ENCODE data around the gene BDKRB2. TPM values are rescaled to one million over a fixed set of nuclear protein-coding genes. Genes with fewer than 3 reads are reported as not detected.

Gene BDKRB2
- total and polyA plus RNA-seq, 2 donors (not counting 1 experiment from before 2014, with no cell fraction given) = 24.0 to 91.5 TPM

DNA sequence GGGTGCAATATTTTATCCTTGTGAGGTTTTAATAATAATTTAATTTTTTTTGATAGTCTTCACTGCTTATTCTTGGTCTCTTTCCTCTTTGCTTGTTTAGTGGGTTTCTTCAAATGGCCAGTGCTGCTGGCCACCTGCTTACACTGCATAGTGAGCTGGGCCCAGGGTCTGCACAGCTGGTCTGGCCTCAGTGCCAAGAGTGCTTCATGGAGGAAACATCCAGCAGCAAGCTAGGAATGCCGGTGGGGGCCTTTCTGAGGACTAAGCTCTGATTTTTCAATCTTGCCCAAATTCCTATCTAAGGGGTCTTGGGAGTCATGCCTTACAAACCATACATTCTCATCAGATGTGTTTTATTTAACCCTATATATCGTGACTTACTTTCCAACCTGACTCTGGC is 13.3 kb upstream of the BDKRB2 start:
- TF ChIP-seq, protein P1, sequence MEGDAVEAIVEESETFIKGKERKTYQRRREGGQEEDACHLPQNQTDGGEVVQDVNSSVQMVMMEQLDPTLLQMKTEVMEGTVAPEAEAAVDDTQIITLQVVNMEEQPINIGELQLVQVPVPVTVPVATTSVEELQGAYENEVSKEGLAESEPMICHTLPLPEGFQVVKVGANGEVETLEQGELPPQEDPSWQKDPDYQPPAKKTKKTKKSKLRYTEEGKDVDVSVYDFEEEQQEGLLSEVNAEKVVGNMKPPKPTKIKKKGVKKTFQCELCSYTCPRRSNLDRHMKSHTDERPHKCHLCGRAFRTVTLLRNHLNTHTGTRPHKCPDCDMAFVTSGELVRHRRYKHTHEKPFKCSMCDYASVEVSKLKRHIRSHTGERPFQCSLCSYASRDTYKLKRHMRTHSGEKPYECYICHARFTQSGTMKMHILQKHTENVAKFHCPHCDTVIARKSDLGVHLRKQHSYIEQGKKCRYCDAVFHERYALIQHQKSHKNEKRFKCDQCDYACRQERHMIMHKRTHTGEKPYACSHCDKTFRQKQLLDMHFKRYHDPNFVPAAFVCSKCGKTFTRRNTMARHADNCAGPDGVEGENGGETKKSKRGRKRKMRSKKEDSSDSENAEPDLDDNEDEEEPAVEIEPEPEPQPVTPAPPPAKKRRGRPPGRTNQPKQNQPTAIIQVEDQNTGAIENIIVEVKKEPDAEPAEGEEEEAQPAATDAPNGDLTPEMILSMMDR (conservative IDR thresholded peaks at IDR 0.05 in 1 of 2, IDR thresholded peaks at IDR 0.05 in 1 of 2; ENCODE audit: low read depth in 1 of 2, low read length in 2 of 2) = no peak
- no peak for TF ChIP-seq EZH2 (IDR thresholded peaks at IDR 0.05; ENCODE audit: low read length, missing control alignments)
- no peak overlapping the region for H3K4me2 ChIP-seq (ENCODE audit: extremely low read depth, insufficient read depth, low read length)
- DNase-seq (ENCODE audit: low read depth in 2 of 2) = no peak

DNA sequence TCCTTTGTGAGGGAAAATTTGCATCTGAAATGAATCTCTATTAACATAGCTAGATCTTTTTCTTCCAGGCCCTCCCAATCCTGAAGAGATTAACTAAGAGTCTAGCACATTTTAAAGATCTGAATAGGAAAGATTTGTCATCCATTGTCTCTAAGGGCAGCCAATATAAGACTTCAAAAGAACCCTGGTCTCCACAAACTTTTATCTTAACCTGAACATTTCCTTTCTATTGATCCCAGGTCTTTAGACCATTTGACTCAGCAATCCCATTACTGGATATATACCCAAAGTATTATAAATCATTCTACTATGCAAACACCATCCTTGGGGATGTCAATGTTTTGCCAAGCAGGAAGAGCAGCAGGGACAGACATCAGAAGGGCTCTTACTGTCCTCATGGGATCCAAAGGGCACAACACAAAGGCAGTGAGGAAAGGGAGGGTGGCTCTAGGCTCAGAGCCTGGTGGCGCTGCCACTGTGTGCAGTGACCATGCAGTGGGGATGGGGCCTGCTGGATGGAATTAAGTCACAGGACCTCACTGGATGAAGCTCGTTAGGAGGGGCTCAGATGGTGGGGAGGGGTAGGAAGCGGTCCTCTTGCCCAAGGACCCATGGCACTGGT is 12.7 kb upstream of the BDKRB2 start:
- Histone ChIP-seq H3K9ac (ENCODE audit: insufficient read depth, low read length) (no peak overlapping the region), H3K27ac (ENCODE audit: insufficient read depth, low read length) (no peak overlapping the region), H3K4me1 (ENCODE audit: control insufficient read depth, extremely low read depth, insufficient read depth, low read length) (peaks cover 5% of the 10 kb centered on the region), H2AFZ (ENCODE audit: low read length) (no peak overlapping the region), H4K20me1 (ENCODE audit: control insufficient read depth, extremely low read depth, insufficient read depth, low read length) (no peaks in the 10 kb centered on the region), H3K36me3 (ENCODE audit: control insufficient read depth, insufficient read depth, low read length) (no peaks in the 10 kb centered on the region), H3K4me2 (ENCODE audit: extremely low read depth, insufficient read depth, low read length) (no peak overlapping the region), H3K79me2 (ENCODE audit: control insufficient read depth, insufficient read depth, low read length) (no peaks in the 10 kb centered on the region), H3K27me3 (ENCODE audit: control insufficient read depth, insufficient read depth, low read length) (no peaks in the 10 kb centered on the region), H3K9me3 (ENCODE audit: control insufficient read depth, insufficient read depth, low read depth, low read length) (no peaks in the 10 kb centered on the region), H3K4me3 (replicated peaks in 1 of 4; ENCODE audit: control extremely low read depth in 1 of 4, insufficient read depth in 1 of 4, low read depth in 3 of 4, low read length in 4 of 4) (no peak overlapping the region)
- DNase-seq (ENCODE audit: low read depth in 2 of 2) = no peak
- TF ChIP-seq, protein P1 (conservative IDR thresholded peaks at IDR 0.05 in 1 of 2, IDR thresholded peaks at IDR 0.05 in 1 of 2; ENCODE audit: low read depth in 1 of 2, low read length in 2 of 2) = no peak
- TF ChIP-seq EZH2 (IDR thresholded peaks at IDR 0.05; ENCODE audit: low read length, missing control alignments) = no peak

More for the DNA sequence above, 13.3 kb upstream of the BDKRB2 start:
- Histone ChIP-seq H3K36me3 (ENCODE audit: control insufficient read depth, insufficient read depth, low read length) (no peaks in the 10 kb centered on the region), H3K4me3 (replicated peaks in 1 of 4; ENCODE audit: control extremely low read depth in 1 of 4, insufficient read depth in 1 of 4, low read depth in 3 of 4, low read length in 4 of 4) (no peak overlapping the region), H3K27me3 (ENCODE audit: control insufficient read depth, insufficient read depth, low read length) (no peaks in the 10 kb centered on the region), H4K20me1 (ENCODE audit: control insufficient read depth, extremely low read depth, insufficient read depth, low read length) (no peaks in the 10 kb centered on the region), H3K4me1 (ENCODE audit: control insufficient read depth, extremely low read depth, insufficient read depth, low read length) (peaks cover 5% of the 10 kb centered on the region), H2AFZ (ENCODE audit: low read length) (no peak overlapping the region), H3K9ac (ENCODE audit: insufficient read depth, low read length) (no peak overlapping the region), H3K79me2 (ENCODE audit: control insufficient read depth, insufficient read depth, low read length) (no peaks in the 10 kb centered on the region), H3K27ac (ENCODE audit: insufficient read depth, low read length) (no peak overlapping the region), H3K9me3 (ENCODE audit: control insufficient read depth, insufficient read depth, low read depth, low read length) (no peaks in the 10 kb centered on the region)

DNA sequence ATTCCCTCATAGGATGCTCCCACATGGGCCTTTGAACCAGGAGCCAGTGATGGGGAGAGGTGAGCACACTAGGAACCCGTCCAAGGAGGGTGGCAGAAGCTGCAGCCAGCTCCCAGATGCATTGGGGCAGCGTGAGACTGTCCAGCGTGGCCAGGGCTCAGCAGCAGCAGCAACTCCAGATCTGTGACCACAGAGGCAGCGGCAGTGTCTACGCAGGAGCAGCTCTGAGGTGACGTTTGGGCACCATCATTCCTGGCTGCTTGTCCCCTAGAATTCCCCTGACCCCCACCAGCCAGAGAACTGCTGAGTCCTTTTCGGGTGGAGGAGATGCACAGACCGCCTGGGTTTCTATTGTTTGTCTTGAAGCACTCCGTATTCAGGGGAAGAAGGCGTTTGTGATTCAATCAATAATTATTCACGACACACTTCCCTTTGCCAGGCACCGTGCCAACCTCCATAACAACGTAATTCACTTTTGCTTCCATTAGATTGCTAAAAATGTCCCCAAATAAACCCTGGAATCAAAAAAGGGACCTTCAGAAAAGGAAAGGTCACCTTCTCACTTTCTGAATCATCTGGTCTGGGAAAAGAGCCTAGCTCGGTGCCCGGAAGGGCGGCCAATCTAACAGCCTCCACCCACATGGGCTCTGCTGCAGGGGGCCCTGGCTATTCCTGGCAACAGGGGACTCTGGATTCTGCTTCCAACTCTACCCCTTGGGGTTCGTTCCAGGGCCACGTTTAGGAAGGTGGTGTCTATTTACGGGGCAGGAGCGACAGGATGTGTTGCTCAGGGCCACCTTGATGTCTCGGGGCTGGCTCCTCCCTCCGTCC is 11.4 kb upstream of the BDKRB2 start:
- no peak overlapping the region for H3K4me2 ChIP-seq (ENCODE audit: extremely low read depth, insufficient read depth, low read length)
- H3K4me1 ChIP-seq (ENCODE audit: control insufficient read depth, extremely low read depth, insufficient read depth, low read length) = peaks cover 5% of the 10 kb centered on the region
- no peak overlapping the region for H2AFZ ChIP-seq (ENCODE audit: low read length)
- no peak overlapping the region for H3K27ac ChIP-seq (ENCODE audit: insufficient read depth, low read length)
- no peaks in the 10 kb centered on the region for H3K27me3 ChIP-seq (ENCODE audit: control insufficient read depth, insufficient read depth, low read length)
- TF ChIP-seq EZH2 (IDR thresholded peaks at IDR 0.05; ENCODE audit: low read length, missing control alignments) = no peak
- TF ChIP-seq, protein P1 (conservative IDR thresholded peaks at IDR 0.05 in 1 of 2, IDR thresholded peaks at IDR 0.05 in 1 of 2; ENCODE audit: low read depth in 1 of 2, low read length in 2 of 2) = no peak
- H3K79me2 ChIP-seq (ENCODE audit: control insufficient read depth, insufficient read depth, low read length) = no peaks in the 10 kb centered on the region
- no peaks in the 10 kb centered on the region for H3K36me3 ChIP-seq (ENCODE audit: control insufficient read depth, insufficient read depth, low read length)
- no peaks in the 10 kb centered on the region for H4K20me1 ChIP-seq (ENCODE audit: control insufficient read depth, extremely low read depth, insufficient read depth, low read length)
- no peak overlapping the region for H3K4me3 ChIP-seq (replicated peaks in 1 of 4; ENCODE audit: control extremely low read depth in 1 of 4, insufficient read depth in 1 of 4, low read depth in 3 of 4, low read length in 4 of 4)
- DNase-seq (ENCODE audit: low read depth in 2 of 2) = peak in 1 of 2 donors; percentile 22
- no peaks in the 10 kb centered on the region for H3K9me3 ChIP-seq (ENCODE audit: control insufficient read depth, insufficient read depth, low read depth, low read length)
- H3K9ac ChIP-seq (ENCODE audit: insufficient read depth, low read length) = no peak overlapping the region
